ENCODE data around the gene ANKRD12.

- no peak for TF ChIP-seq CTCF (IDR thresholded peaks at IDR 0.05)
- TF ChIP-seq POLR2A (IDR thresholded peaks at IDR 0.05) = no peak
These were observed 45.5 kb upstream of the ANKRD12 start for GRCh38 chr18:9091066-9091476.
